RWPE2 (cell line): ENCODE results near the gene FRY.
"Not testable (repeated sequence)": the region's sequence is repeated elsewhere in the genome, so short reads cannot be mapped to it uniquely, and the experiment has no call there.

Source experiments
- ATAC-seq: fragments of 200-7000 bp; cut with Tn5 transposase; 3 replicates; pipeline ENCODE4 v1.9.1; 2021; ENCODE audit warnings: low read depth
- DNase-seq: peaks from one replicate; pipeline ENCODE4 v3.0.0-alpha.2; 2020; ENCODE audit warnings: low spot score
- H3K27ac ChIP-seq: fragments of 450-650 bp; 2 replicates; pipeline ENCODE4 v1.5.1; 2017; ENCODE audit warnings: mild to moderate bottlenecking; ENCODE audit not compliant: poor library complexity, severe bottlenecking
- H3K27me3 ChIP-seq: fragments of 250-450 bp; sonication (Bioruptor Pico); 2 replicates; pipeline ENCODE4 v1.5.1; 2021; ENCODE audit warnings: mild to moderate bottlenecking, moderate library complexity; ENCODE audit not compliant: insufficient read depth, poor library complexity, severe bottlenecking
- H3K36me3 ChIP-seq: fragments of 250-450 bp; sonication (Bioruptor Pico); 2 replicates; pipeline ENCODE4 v1.5.1; 2020; ENCODE audit warnings: low read depth, mild to moderate bottlenecking, moderate library complexity
- H3K4me1 ChIP-seq: fragments of 250-450 bp; sonication (Bioruptor Pico); 2 replicates; pipeline ENCODE4 v1.5.1; 2021; ENCODE audit warnings: mild to moderate bottlenecking, moderate library complexity; ENCODE audit not compliant: insufficient read depth, poor library complexity, severe bottlenecking
- H3K4me3 ChIP-seq: fragments of 250-450 bp; sonication (Bioruptor Pico); 2 replicates; pipeline ENCODE4 v1.5.1; 2021; ENCODE audit warnings: mild to moderate bottlenecking, moderate library complexity; ENCODE audit not compliant: severe bottlenecking
- H3K9me3 ChIP-seq: fragments of 250-450 bp; sonication (Bioruptor Pico); 2 replicates; pipeline ENCODE4 v1.5.1; 2021; ENCODE audit warnings: mild to moderate bottlenecking, moderate library complexity; ENCODE audit not compliant: severe bottlenecking
- TF ChIP-seq, protein P1 (sequence below): fragments of 450-650 bp; IDR thresholded peaks from one replicate; pipeline ENCODE4 v1.5.1; 2017; ENCODE audit warnings: mild to moderate bottlenecking, moderate library complexity; ENCODE audit not compliant: poor library complexity, severe bottlenecking

The FRY gene

GRCh38 chr13:32056316-32056715, 24.7 kb downstream of the FRY start:
- no peaks in the 10 kb centered on the region for H3K4me1 ChIP-seq
- H3K27ac ChIP-seq: no peak overlapping the region
- TF ChIP-seq, protein P1, sequence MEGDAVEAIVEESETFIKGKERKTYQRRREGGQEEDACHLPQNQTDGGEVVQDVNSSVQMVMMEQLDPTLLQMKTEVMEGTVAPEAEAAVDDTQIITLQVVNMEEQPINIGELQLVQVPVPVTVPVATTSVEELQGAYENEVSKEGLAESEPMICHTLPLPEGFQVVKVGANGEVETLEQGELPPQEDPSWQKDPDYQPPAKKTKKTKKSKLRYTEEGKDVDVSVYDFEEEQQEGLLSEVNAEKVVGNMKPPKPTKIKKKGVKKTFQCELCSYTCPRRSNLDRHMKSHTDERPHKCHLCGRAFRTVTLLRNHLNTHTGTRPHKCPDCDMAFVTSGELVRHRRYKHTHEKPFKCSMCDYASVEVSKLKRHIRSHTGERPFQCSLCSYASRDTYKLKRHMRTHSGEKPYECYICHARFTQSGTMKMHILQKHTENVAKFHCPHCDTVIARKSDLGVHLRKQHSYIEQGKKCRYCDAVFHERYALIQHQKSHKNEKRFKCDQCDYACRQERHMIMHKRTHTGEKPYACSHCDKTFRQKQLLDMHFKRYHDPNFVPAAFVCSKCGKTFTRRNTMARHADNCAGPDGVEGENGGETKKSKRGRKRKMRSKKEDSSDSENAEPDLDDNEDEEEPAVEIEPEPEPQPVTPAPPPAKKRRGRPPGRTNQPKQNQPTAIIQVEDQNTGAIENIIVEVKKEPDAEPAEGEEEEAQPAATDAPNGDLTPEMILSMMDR: no peak

DNA sequence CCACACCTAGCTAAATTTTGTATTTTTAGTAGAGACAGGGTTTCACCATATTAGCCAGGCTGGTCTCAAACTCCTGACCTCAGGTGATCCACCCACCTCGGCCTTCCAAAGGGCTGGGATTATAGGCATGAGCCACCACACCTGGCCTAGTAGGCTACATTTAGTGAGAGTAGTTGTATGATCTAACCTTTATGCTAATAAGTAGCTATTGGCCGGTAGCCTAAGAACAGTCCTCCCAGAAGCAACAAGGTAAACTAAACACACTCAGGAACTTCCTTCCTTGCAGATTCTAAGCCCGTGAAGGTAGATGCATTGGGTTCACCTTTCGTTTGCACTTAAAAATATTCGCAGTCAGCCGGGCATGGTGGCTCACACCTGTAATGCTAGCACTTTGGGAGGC, 25.8 kb downstream of the FRY start:
- not testable (repeated sequence) for H3K9me3 ChIP-seq, H3K36me3 ChIP-seq, H3K4me1 ChIP-seq, H3K4me3 ChIP-seq, DNase-seq, H3K27me3 ChIP-seq, H3K27ac ChIP-seq, ATAC-seq

More at GRCh38 chr13:32056316-32056715, 24.7 kb downstream of the FRY start:
- Histone ChIP-seq H3K27me3 (no peaks in the 10 kb centered on the region), H3K36me3 (no peaks in the 10 kb centered on the region), H3K9me3 (no peaks in the 10 kb centered on the region), H3K4me3 (no peak overlapping the region)
- no peak for ATAC-seq
- no peak for DNase-seq

- H3K9me3 ChIP-seq: no peaks in the 10 kb centered on the region
- no peaks in the 10 kb centered on the region for H3K36me3 ChIP-seq
- no peak overlapping the region for H3K27ac ChIP-seq
- ATAC-seq (no peak), DNase-seq (no peak)
- TF ChIP-seq, protein P1: no peak
- no peaks in the 10 kb centered on the region for H3K27me3 ChIP-seq
- no peaks in the 10 kb centered on the region for H3K4me1 ChIP-seq
- no peak overlapping the region for H3K4me3 ChIP-seq
Measured at GRCh38 chr13:32059511-32059984, 28.0 kb downstream of the FRY start.

GRCh38 chr13:32060401-32060878, 28.9 kb downstream of the FRY start:
- no peaks in the 10 kb centered on the region for H3K9me3 ChIP-seq
- H3K36me3 ChIP-seq: no peaks in the 10 kb centered on the region
- no peaks in the 10 kb centered on the region for H3K4me1 ChIP-seq
- no peak overlapping the region for H3K4me3 ChIP-seq
- ATAC-seq (no peak), DNase-seq (no peak)
- TF ChIP-seq, protein P1: no peak
- no peaks in the 10 kb centered on the region for H3K27me3 ChIP-seq
- no peak overlapping the region for H3K27ac ChIP-seq

- DNase-seq (no peak), ATAC-seq (no peak)
- no peak overlapping the region for H3K27ac ChIP-seq
- TF ChIP-seq, protein P1: no peak
- no peaks in the 10 kb centered on the region for H3K9me3 ChIP-seq
- H3K36me3 ChIP-seq: no peaks in the 10 kb centered on the region
- no peaks in the 10 kb centered on the region for H3K27me3 ChIP-seq
- H3K4me1 ChIP-seq: no peaks in the 10 kb centered on the region
- H3K4me3 ChIP-seq: no peak overlapping the region
Measured at GRCh38 chr13:32063619-32064233, 32.2 kb downstream of the FRY start.
